Measurements from ENCODE around the gene KIF4A. TPM values are rescaled to one million over a fixed set of nuclear protein-coding genes. Genes with fewer than 3 reads are reported as not detected.
"Not testable (repeated sequence)": the region's sequence is repeated elsewhere in the genome, so short reads cannot be mapped to it uniquely, and the experiment has no call there.

The KIF4A gene
- total RNA-seq, 2 donors from 2014 or later = 0.73 to 1.3 TPM

GRCh38 chrX:70336767-70337166 lies 46.9 kb downstream of the KIF4A start:
- H3K27me3 ChIP-seq (replicated peaks; ENCODE audit: insufficient read depth) = no peaks in the 10 kb centered on the region
- no peak overlapping the region for H3K27ac ChIP-seq
- H3K36me3 ChIP-seq = no peaks in the 10 kb centered on the region
- TF ChIP-seq CTCF (IDR thresholded peaks at IDR 0.05) (no peak), POLR2AphosphoS5 (IDR thresholded peaks at IDR 0.05) (no peak)
- H3K9me3 ChIP-seq = no peaks in the 10 kb centered on the region
- no peak overlapping the region for H3K4me3 ChIP-seq
- no peak for DNase-seq (ENCODE audit: low spot score)
- intact Hi-C loops (cut with DNase I) = no loop called here
- H3K4me1 ChIP-seq (replicated peaks) = no peaks in the 10 kb centered on the region

GRCh38 chrX:70338290-70338689 lies 48.4 kb downstream of the KIF4A start:
- H3K9me3 ChIP-seq = no peaks in the 10 kb centered on the region
- H3K27ac ChIP-seq = no peak overlapping the region
- H3K4me3 ChIP-seq = no peak overlapping the region
- intact Hi-C loops (cut with DNase I) = no loop called here
- no peaks in the 10 kb centered on the region for H3K27me3 ChIP-seq (replicated peaks; ENCODE audit: insufficient read depth)
- DNase-seq (ENCODE audit: low spot score) = no peak
- WGBS = 95% methylated on average over 4 of the region's 4 CpGs
- H3K36me3 ChIP-seq = no peaks in the 10 kb centered on the region
- TF ChIP-seq POLR2A (IDR thresholded peaks at IDR 0.05) = no peak
- TF ChIP-seq POLR2AphosphoS5 (IDR thresholded peaks at IDR 0.05) = no peak
- no peaks in the 10 kb centered on the region for H3K4me1 ChIP-seq (replicated peaks)

GRCh38 chrX:70343435-70343834 lies 53.5 kb downstream of the KIF4A start:
- no peak overlapping the region for H3K4me3 ChIP-seq
- intact Hi-C loops (cut with DNase I) = no loop called here
- no peak overlapping the region for H3K27ac ChIP-seq
- H3K27me3 ChIP-seq (replicated peaks; ENCODE audit: insufficient read depth) = no peaks in the 10 kb centered on the region
- TF ChIP-seq POLR2A (IDR thresholded peaks at IDR 0.05) (no peak), CTCF (IDR thresholded peaks at IDR 0.05) (no peak), POLR2AphosphoS5 (IDR thresholded peaks at IDR 0.05) (no peak)
- H3K36me3 ChIP-seq = no peaks in the 10 kb centered on the region
- H3K4me1 ChIP-seq (replicated peaks) = no peaks in the 10 kb centered on the region
- 95% methylated on average over 7 of the region's 7 CpGs for WGBS
- H3K9me3 ChIP-seq = no peaks in the 10 kb centered on the region
- DNase-seq (ENCODE audit: low spot score) = no peak

GRCh38 chrX:70346418-70347070 lies 56.6 kb downstream of the KIF4A start:
- 60% methylated on average over 6 of the region's 6 CpGs for WGBS
- no peaks in the 10 kb centered on the region for H3K4me1 ChIP-seq (replicated peaks)
- H3K9me3 ChIP-seq = no peaks in the 10 kb centered on the region
- H3K27ac ChIP-seq = no peak overlapping the region
- no peak for TF ChIP-seq POLR2AphosphoS5 (IDR thresholded peaks at IDR 0.05)
- no peak for TF ChIP-seq POLR2A (IDR thresholded peaks at IDR 0.05)
- H3K36me3 ChIP-seq = no peaks in the 10 kb centered on the region
- DNase-seq (ENCODE audit: low spot score) = no peak
- H3K27me3 ChIP-seq (replicated peaks; ENCODE audit: insufficient read depth) = no peaks in the 10 kb centered on the region
- intact Hi-C loops (cut with DNase I) = no loop called here
- H3K4me3 ChIP-seq = no peak overlapping the region

GRCh38 chrX:70348825-70349224 lies 58.9 kb downstream of the KIF4A start:
- WGBS = 100% methylated on average over 5 of the region's 26 CpGs
- H3K27ac ChIP-seq; H3K9me3 ChIP-seq; DNase-seq (ENCODE audit: low spot score); H3K27me3 ChIP-seq (replicated peaks; ENCODE audit: insufficient read depth); H3K36me3 ChIP-seq; H3K4me1 ChIP-seq (replicated peaks); H3K4me3 ChIP-seq; intact Hi-C loops (cut with DNase I): not testable (repeated sequence)

GRCh38 chrX:70349367-70350125 lies 59.6 kb downstream of the KIF4A start:
- H3K9me3 ChIP-seq; H3K4me3 ChIP-seq; H3K27me3 ChIP-seq (replicated peaks; ENCODE audit: insufficient read depth); H3K27ac ChIP-seq; intact Hi-C loops (cut with DNase I); DNase-seq (ENCODE audit: low spot score); H3K4me1 ChIP-seq (replicated peaks); H3K36me3 ChIP-seq: not testable (repeated sequence)
- 99% methylated on average over 26 of the region's 55 CpGs for WGBS

- Histone ChIP-seq H3K4me3 (no peak overlapping the region), H3K4me1 (replicated peaks) (no peaks in the 10 kb centered on the region), H3K36me3 (no peaks in the 10 kb centered on the region), H3K27me3 (replicated peaks; ENCODE audit: insufficient read depth) (no peaks in the 10 kb centered on the region), H3K27ac (no peak overlapping the region), H3K9me3 (no peaks in the 10 kb centered on the region)
- intact Hi-C loops (cut with DNase I) = no loop called here
- 97% methylated on average over 3 of the region's 3 CpGs for WGBS
- DNase-seq (ENCODE audit: low spot score) = no peak
- TF ChIP-seq CTCF (IDR thresholded peaks at IDR 0.05) (no peak), POLR2AphosphoS5 (IDR thresholded peaks at IDR 0.05) (no peak), POLR2A (IDR thresholded peaks at IDR 0.05) (no peak)
Observed at GRCh38 chrX:70352496-70352895, 62.6 kb downstream of the KIF4A start.

Data from prostate gland (tissue), 2 donors.